ENCODE measurements around the gene ADGRG1.

Gene ADGRG1

GRCh38 chr16:57620335-57621231 lies 7.8 kb upstream of the ADGRG1 start:
- no peak for DNase-seq

- DNase-seq: no peak
Measured at GRCh38 chr16:57621521-57622271, 6.7 kb upstream of the ADGRG1 start.

GRCh38 chr16:57622361-57623250 lies 5.8 kb upstream of the ADGRG1 start:
- no peak for DNase-seq

GRCh38 chr16:57623251-57624043 lies 5.0 kb upstream of the ADGRG1 start:
- DNase-seq: no peak

- DNase-seq: no peak
Measured at GRCh38 chr16:57624044-57624688, 4.3 kb upstream of the ADGRG1 start.

GRCh38 chr16:57624806-57625500 lies 3.5 kb upstream of the ADGRG1 start:
- DNase-seq: no peak

GRCh38 chr16:57626420-57627170 lies 1.8 kb upstream of the ADGRG1 start:
- no peak for DNase-seq

GRCh38 chr16:57627184-57627871 lies 1.1 kb upstream of the ADGRG1 start:
- DNase-seq: no peak

- no peak for DNase-seq
Measured at GRCh38 chr16:57628783-57629293, 408 bp downstream of the ADGRG1 start.

- DNase-seq: no peak
Measured at GRCh38 chr16:57629516-57630406, 1.3 kb downstream of the ADGRG1 start.

- no peak for DNase-seq
Measured at GRCh38 chr16:57630407-57630797, 2.0 kb downstream of the ADGRG1 start.

- DNase-seq: no peak
Measured at GRCh38 chr16:57630931-57631845, 2.8 kb downstream of the ADGRG1 start.

- DNase-seq: no peak
Measured at GRCh38 chr16:57632568-57632967, 4.1 kb downstream of the ADGRG1 start.

GRCh38 chr16:57633383-57634064 lies 5.1 kb downstream of the ADGRG1 start:
- DNase-seq: no peak

- no peak for DNase-seq
Measured at GRCh38 chr16:57634171-57634570, 5.7 kb downstream of the ADGRG1 start.
